GM19395 (cell line): Measurements from ENCODE around the gene KLF9.
"Not testable (repeated sequence)": the region's sequence is repeated elsewhere in the genome, so short reads cannot be mapped to it uniquely, and the experiment has no call there.

ENCODE experiments used
- ATAC-seq: cut with Tn5 transposase; IDR thresholded peaks from one replicate; pipeline ENCODE4 v1.9.1; 2021; ENCODE audit warnings: mild to moderate bottlenecking, moderate library complexity; ENCODE audit not compliant: unreplicated experiment

Gene KLF9

GRCh38 chr9:70405808-70406433 is 8.5 kb downstream of the KLF9 start:
- peak; percentile 36 for ATAC-seq

DNA sequence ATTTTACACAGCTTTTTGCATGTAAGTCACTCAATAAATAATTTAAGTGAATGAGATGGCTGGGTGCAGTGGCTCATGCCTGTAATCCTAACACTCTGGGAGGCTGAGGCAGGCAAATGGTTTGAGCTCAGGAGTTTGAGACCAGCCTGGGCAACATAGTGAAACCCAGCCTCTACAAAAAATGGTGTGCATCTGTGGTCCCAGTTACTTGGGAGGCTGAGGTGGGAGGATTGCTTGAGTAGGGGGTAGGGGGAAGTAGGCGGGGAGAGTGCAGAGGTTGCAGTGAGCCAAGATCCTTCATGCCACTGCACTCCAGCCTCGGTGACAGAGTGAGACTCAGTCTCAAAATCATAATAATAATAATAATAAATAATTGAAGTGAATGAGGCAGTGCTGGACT is 10.2 kb downstream of the KLF9 start:
- ATAC-seq = no peak

- no peak for ATAC-seq
Measured at GRCh38 chr9:70403618-70404025, 10.8 kb downstream of the KLF9 start.

DNA sequence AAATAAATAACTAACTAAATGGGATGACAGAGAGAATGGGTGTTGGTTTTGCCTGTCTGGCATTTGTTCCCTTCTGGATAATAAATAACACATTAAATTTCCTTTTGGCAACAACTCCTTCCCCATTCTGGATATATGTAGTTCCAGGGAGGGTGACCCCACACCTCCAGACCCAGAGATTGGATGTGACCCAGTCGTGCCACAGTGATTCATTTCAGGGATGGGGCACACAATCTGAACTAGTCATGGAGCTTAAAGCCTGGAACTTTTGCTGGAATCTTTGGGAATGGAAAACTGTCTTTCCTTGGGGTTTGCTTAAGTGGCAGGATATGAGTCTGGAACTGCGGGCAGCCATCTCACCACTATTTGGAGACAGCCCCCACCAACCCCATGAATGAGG is 11.3 kb downstream of the KLF9 start:
- no peak for ATAC-seq

GRCh38 chr9:70402213-70402612 is 12.2 kb downstream of the KLF9 start:
- ATAC-seq = no peak

DNA sequence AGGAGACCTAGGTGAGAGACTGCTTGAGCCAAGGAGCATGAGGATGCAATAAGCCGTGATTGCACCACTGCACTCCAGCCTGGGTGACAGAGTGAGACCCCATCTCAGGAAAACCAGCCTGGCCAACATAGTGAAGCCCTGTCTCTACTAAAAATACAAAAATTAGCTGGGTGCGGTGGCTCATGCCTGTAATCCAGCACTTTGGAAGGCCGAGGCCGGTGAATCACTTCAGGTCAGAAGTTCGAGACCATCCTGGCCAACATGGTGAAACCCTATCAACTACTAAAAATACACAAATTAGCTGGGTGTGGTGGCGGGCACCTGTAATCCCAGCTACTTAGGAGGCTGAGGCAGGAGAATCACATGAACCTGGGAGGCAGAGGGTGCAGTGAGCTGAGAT is 13.2 kb downstream of the KLF9 start:
- ATAC-seq = not testable (repeated sequence)

DNA sequence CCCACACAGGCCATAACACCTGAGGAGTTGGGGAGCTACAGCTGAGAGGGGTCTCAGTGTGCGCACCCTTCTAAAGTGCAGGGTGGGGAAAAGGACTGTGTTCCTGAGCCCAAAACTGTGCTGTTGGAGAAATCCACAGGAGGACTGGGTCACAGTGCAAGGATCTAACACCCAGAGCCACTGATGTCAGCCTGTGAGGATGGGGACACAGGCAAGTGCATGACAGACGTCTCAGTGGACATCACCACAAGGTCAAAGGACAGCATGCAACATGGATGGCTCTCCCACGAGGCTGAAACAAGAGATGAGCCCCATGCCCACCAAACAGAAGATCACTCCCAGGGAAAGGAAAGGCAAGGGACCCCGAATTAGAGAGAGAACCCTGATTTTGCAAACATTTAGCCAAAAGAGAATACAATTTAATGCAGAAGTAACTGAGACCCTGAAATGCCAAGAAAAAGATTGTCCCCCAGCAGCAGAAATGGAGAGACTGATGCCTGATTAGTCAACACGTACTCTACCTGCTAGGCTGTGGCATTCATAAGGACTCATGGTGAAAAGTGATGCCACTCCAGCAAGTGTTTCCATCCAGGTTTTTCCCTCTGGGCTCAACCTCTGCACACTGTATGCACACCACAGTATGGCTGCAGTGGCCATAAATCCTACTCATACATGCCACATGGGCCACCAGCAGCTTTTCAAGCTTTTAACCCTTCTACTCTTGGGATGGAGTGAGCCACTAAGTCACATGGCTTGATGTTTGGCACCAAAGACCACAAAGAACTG is 14.2 kb downstream of the KLF9 start:
- no peak for ATAC-seq

DNA sequence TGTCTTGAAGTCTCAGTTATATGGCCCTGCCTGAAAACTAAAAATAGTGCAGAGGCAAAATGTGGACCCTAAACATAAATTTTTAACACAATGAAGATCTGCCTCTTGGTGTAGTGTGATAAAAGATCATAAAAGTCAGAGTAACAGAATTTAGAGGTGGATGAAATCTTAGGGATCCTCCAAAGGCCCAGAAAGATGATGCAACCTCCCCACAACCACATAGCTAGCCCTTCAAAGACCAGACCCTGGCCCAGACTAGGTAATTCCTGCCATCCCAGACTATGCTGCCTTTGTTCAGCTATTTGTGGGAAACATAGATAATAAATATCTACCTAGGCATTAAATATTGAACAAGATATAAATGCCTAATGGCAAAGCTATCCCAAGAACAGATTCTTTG is 15.3 kb downstream of the KLF9 start:
- no peak for ATAC-seq

- ATAC-seq = peak; percentile 100
Measured at GRCh38 chr9:70398145-70398556, 16.3 kb downstream of the KLF9 start.

GRCh38 chr9:70395652-70396051 is 18.8 kb downstream of the KLF9 start:
- ATAC-seq = no peak

DNA sequence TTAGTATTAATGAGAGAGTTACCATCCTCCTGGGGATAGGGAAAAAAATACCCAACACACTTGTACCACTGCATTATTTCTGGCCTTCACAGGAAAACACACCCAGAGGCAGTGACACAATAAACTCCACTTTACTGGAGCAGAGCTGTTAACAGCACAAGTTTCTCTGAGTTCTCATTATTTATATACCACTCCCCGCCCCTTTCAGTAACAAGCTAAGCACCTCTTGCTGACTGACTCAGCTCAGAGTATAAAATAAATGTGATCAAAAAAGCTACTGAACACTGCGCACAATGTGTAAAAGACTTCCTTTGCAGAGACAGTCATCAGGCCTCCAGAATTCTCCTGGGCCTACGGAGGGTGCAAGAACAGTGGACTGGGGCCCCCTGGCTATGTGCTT is 21.6 kb downstream of the KLF9 start:
- no peak for ATAC-seq

- ATAC-seq = no peak
Measured at GRCh38 chr9:70392189-70392588, 22.3 kb downstream of the KLF9 start.

GRCh38 chr9:70390933-70391341 is 23.5 kb downstream of the KLF9 start:
- no peak for ATAC-seq

DNA sequence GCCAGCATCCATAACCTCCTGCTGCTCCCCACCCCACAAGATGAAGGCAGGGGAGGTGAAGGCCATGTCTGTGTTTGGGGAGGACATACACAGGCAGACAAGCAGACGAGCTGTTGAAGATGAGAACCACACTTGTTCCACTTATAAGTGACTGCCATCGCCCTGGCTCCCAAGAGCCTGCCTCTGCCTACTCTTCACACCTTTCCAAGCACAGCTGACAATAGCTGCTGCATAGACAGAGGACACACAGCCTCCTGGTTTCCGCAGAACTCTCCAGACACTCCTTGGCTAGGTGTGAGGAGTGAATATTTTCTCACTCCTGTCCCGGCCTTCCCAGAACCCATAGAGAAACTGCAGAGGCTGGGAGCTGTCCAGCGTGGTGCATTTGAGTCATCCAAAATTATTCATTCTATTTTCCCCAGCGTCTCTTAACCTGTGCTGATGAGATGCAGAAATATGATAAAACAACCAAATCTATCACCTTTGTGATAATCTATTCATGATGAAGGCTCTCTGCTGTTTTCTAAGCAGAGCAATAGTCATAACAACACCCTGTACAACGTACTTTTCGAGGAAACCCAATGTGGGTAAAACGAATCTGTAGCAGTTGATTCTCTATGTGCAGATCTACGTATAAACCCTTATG is 24.7 kb downstream of the KLF9 start:
- no peak for ATAC-seq

DNA sequence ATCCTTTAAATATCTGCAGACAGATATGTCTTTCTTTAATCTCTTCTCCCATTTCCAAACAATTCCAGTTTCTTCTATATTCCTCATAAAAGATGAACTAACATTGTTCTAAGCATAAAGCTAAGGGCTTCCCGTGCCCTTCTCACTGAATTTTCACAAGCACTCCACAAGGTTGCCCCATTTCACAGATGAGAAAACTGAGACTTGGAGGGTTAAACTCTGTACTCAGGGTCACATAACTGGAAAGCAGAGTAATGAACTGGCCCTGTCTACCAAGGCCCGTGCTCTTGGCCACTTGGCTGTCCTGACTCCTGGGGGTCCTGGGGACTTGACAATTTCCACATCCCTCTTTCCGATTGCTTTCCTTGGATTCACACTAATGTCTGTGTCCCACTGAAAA is 25.3 kb downstream of the KLF9 start:
- no peak for ATAC-seq

GRCh38 chr9:70387663-70388062 is 26.8 kb downstream of the KLF9 start:
- no peak for ATAC-seq

GRCh38 chr9:70385426-70385825 is 29.0 kb downstream of the KLF9 start:
- no peak for ATAC-seq

GRCh38 chr9:70382709-70383605 is 31.5 kb downstream of the KLF9 start:
- no peak for ATAC-seq

DNA sequence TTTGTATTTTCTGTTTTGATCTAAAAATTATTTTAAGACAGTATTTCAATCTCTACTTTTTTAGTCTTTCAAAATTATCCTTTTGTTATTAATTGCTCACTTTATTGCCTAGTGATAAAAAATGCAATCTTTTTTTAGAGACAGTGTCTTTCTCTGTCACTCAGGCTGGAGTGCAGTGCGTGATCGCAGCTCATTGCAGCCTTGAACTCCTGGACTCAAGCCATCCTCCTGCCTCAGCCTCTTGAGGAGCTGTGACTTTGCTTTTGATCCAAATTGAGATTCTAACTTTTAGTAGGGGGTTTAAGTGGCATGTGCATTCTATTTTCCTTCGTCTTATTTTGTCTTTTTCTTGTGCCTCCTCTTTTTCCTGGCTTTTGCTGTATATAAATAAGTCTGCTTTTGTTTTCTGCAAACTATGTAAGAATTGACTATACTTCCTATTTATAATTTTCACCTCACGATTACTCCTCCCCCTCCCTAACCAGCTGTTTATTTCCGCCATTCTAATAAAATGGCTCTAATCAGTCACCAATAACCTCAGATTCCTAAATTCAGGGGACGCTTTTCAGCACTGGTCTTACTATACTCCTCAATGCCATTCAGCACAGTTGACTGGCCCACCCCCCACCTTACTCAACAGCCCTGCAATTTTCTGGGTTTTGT is 32.3 kb downstream of the KLF9 start:
- no peak for ATAC-seq

- no peak for ATAC-seq
Measured at GRCh38 chr9:70374962-70375618, 39.4 kb downstream of the KLF9 start.
